Hepatocyte (in vitro differentiated cells): Measurements from ENCODE around the gene SGPL1. TPM values are rescaled to one million over a fixed set of nuclear protein-coding genes. Genes with fewer than 3 reads are reported as not detected.

ENCODE experiments used
- DNase-seq: peaks from one replicate; pipeline ENCODE4 v3.0.0-alpha.2; 2016; ENCODE audit warnings: low spot score
- H2AFZ ChIP-seq: fragments of 200-600 bp; sonication (generic); 2 replicates; pipeline ENCODE4 v1.6.0; 2016; ENCODE audit warnings: antibody characterized with exemption, mild to moderate bottlenecking
- H3K27ac ChIP-seq: fragments of 200-600 bp; sonication (generic); 2 replicates; pipeline ENCODE4 v1.5.1; 2016; ENCODE audit warnings: mild to moderate bottlenecking
- H3K27me3 ChIP-seq: fragments of 200-600 bp; sonication (generic); 2 replicates; pipeline ENCODE4 v1.6.1; 2016
- H3K36me3 ChIP-seq: fragments of 200-600 bp; sonication (generic); replicated peaks from 2 replicates; pipeline ENCODE4 v1.5.1; 2016; ENCODE audit warnings: low read depth; ENCODE audit not compliant: insufficient read depth
- H3K4me1 ChIP-seq: fragments of 200-600 bp; sonication (generic); 2 replicates; pipeline ENCODE4 v1.5.1; 2016; ENCODE audit warnings: mild to moderate bottlenecking, moderate library complexity; ENCODE audit not compliant: insufficient read depth
- H3K4me2 ChIP-seq: fragments of 200-600 bp; sonication (generic); 2 replicates; pipeline ENCODE4 v1.6.0; 2016
- H3K4me3 ChIP-seq: fragments of 200-600 bp; sonication (generic); 2 replicates; pipeline ENCODE4 v1.5.1; 2016; ENCODE audit warnings: mild to moderate bottlenecking
- H3K79me2 ChIP-seq: fragments of 200-600 bp; sonication (generic); 2 replicates; pipeline ENCODE4 v1.6.0; 2017; ENCODE audit warnings: mild to moderate bottlenecking
- H3K9me2 ChIP-seq: fragments of 200-600 bp; sonication (generic); replicated peaks from 2 replicates; pipeline ENCODE4 v1.6.0; 2017; ENCODE audit warnings: mild to moderate bottlenecking; ENCODE audit not compliant: insufficient read depth
- H3K9me3 ChIP-seq: fragments of 200-600 bp; sonication (generic); 2 replicates; pipeline ENCODE4 v1.5.1; 2016; ENCODE audit warnings: low read depth, mild to moderate bottlenecking
- H4K20me1 ChIP-seq: fragments of 200-600 bp; sonication (generic); 2 replicates; pipeline ENCODE4 v1.6.0; 2016; ENCODE audit warnings: mild to moderate bottlenecking; ENCODE audit not compliant: insufficient read depth, poor library complexity, severe bottlenecking
- CTCF ChIP-seq: fragments of 200-600 bp; sonication (generic); IDR thresholded peaks from 2 replicates; pipeline ENCODE4 v1.5.1; 2016; ENCODE audit warnings: antibody characterized with exemption, mild to moderate bottlenecking; ENCODE audit not compliant: poor library complexity
- EZH2 ChIP-seq: fragments of 200-600 bp; sonication (generic); IDR thresholded peaks from 2 replicates; pipeline ENCODE4 v1.6.1; 2016; ENCODE audit warnings: antibody characterized with exemption, mild to moderate bottlenecking, borderline replicate concordance
- EZH2phosphoT487 ChIP-seq: fragments of 200-600 bp; sonication (generic); IDR thresholded peaks from one replicate; pipeline ENCODE4 v1.6.1; 2018; ENCODE audit warnings: antibody characterized with exemption, mild to moderate bottlenecking, low read depth, moderate library complexity; ENCODE audit not compliant: unreplicated experiment, severe bottlenecking
- WGBS: methylation state at CpG from one replicate; pipeline ENCODE4 v1.1.6; 2016; ENCODE audit warnings: low lambda C conversion rate; ENCODE audit errors: missing lambda C conversion rate; 5-methylcytosine and 5-hydroxymethylcytosine counted together
- polyA plus RNA-seq: library from polyadenylated mRNA; unstranded; fragments of >200 nt; fragmentation: Nextera tagmentation; extraction: Ambion mirVana; gene quantifications from 2 replicates; pipeline ENCODE4 v1.2.1, GENCODE V29; 2016
- total RNA-seq: library from RNA; depleted of rRNA; stranded (reverse); fragments of >200 nt; gene quantifications from 2 replicates; pipeline ENCODE4 v1.2.3, GENCODE V29; 2014

Gene SGPL1
- total and polyA plus RNA-seq, 2 experiments from 2014 or later: 20.2 to 43.5 TPM

GRCh38 chr10:70894416-70894815 lies 78.7 kb downstream of the SGPL1 start:
- no peak for DNase-seq
- Histone ChIP-seq H3K79me2 (no peaks in the 10 kb centered on the region), H3K9me3 (no peaks in the 10 kb centered on the region), H3K4me1 (peaks cover 12% of the 10 kb centered on the region), H2AFZ (no peak overlapping the region), H3K27me3 (no peaks in the 10 kb centered on the region), H3K4me3 (no peak overlapping the region), H3K27ac (no peak overlapping the region), H4K20me1 (no peaks in the 10 kb centered on the region), H3K9me2 (no peaks in the 10 kb centered on the region), H3K36me3 (no peaks in the 10 kb centered on the region), H3K4me2 (no peak overlapping the region)
- no peak for TF ChIP-seq CTCF
- TF ChIP-seq EZH2: no peak
- TF ChIP-seq EZH2phosphoT487: no peak
- WGBS: 94% methylated on average over 2 of the region's 2 CpGs

DNA sequence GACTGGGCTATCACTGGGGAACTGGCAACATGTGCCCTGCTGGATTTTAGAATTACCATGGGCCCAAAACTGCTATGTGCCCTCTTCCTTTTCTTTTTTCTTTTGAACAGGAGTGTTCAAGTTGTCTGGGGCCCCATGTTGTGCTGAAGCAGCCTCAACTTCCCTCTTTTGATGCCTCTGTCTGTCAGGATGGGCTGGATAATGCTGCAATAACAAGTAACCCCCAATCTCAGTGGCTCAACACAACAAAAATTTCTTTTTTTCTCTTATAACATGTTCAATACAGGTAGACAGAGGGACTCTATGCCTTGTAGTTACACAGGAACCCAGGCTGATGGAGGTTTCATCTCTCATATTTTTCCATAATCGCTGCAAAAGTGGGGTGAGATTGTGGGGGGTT lies 80.8 kb downstream of the SGPL1 start:
- TF ChIP-seq EZH2phosphoT487 (no peak), CTCF (no peak), EZH2 (no peak)
- H3K9me3 ChIP-seq: no peaks in the 10 kb centered on the region
- H4K20me1 ChIP-seq: no peaks in the 10 kb centered on the region
- H3K79me2 ChIP-seq: no peaks in the 10 kb centered on the region
- no peaks in the 10 kb centered on the region for H3K36me3 ChIP-seq
- 96% methylated on average over 1 of the region's 1 CpG for WGBS
- H3K4me2 ChIP-seq: no peak overlapping the region
- H2AFZ ChIP-seq: no peak overlapping the region
- DNase-seq: no peak
- no peak overlapping the region for H3K27ac ChIP-seq
- no peaks in the 10 kb centered on the region for H3K27me3 ChIP-seq
- H3K4me3 ChIP-seq: no peak overlapping the region
- no peaks in the 10 kb centered on the region for H3K9me2 ChIP-seq
- H3K4me1 ChIP-seq: no peaks in the 10 kb centered on the region

DNA sequence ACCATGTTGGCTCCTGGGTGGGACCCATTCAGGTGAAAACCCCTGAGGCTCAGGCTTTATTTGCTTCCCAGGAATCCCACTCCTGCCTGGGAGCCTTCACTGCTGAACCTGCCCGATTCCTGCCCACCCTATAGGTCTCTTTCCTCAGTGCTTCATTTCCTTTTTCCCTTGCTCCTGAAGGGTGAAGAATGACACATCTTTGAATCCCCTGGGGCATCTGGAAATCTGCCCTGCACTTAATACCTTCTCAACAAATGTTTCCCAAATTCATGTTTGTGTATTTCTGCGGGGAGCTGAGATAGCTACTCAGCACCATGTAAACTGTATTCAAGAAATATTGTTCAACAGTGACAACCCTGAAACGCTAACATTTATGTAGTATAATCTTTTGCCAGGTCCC lies 82.9 kb downstream of the SGPL1 start:
- Histone ChIP-seq H3K79me2 (no peaks in the 10 kb centered on the region), H3K4me2 (no peak overlapping the region), H3K9me2 (no peaks in the 10 kb centered on the region), H4K20me1 (no peaks in the 10 kb centered on the region), H2AFZ (no peak overlapping the region), H3K36me3 (no peaks in the 10 kb centered on the region), H3K27me3 (no peaks in the 10 kb centered on the region), H3K4me3 (no peak overlapping the region), H3K27ac (no peak overlapping the region), H3K4me1 (no peaks in the 10 kb centered on the region), H3K9me3 (no peaks in the 10 kb centered on the region)
- 80% methylated on average over 3 of the region's 3 CpGs for WGBS
- TF ChIP-seq EZH2phosphoT487 (no peak), EZH2 (no peak), CTCF (no peak)
- no peak for DNase-seq

GRCh38 chr10:70899096-70899495 lies 83.3 kb downstream of the SGPL1 start:
- Histone ChIP-seq H3K27me3 (no peaks in the 10 kb centered on the region), H3K4me1 (no peaks in the 10 kb centered on the region), H2AFZ (no peak overlapping the region), H3K79me2 (no peaks in the 10 kb centered on the region), H3K4me3 (no peak overlapping the region), H3K4me2 (no peak overlapping the region), H4K20me1 (no peaks in the 10 kb centered on the region), H3K9me2 (no peaks in the 10 kb centered on the region), H3K9me3 (no peaks in the 10 kb centered on the region), H3K27ac (no peak overlapping the region), H3K36me3 (no peaks in the 10 kb centered on the region)
- no peak for TF ChIP-seq CTCF
- DNase-seq: no peak
- 80% methylated on average over 4 of the region's 4 CpGs for WGBS
